Natural killer cell (primary cell): ENCODE data around the gene SLC17A9. TPM values are rescaled to one million over a fixed set of nuclear protein-coding genes. Genes with fewer than 3 reads are reported as not detected.
A peak's percentile ranks its signal among the peaks of the same experiment; 100 is the strongest.

Experiments used
- ATAC-seq, 3 donors: fragments of 150-1000 bp in 2 of 3; fragments of 200-7000 bp in 1 of 3; cut with Tn5 transposase; 1 replicate in 1 of 3; 2 replicates in 2 of 3; pipeline ENCODE4 v1.10.0; 2021; ENCODE audit warnings: mild to moderate bottlenecking in 2 of 3, moderate library complexity in 2 of 3
- DNase-seq, 2 donors: peaks; one replicate each; pipeline versions ENCODE4 v3.0.0 to v3.0.0-alpha.2; 2013 to 2021; ENCODE audit warnings: mixed read lengths in 1 of 2
- H3K27ac ChIP-seq: one replicate; pipeline ENCODE4 v1.5.1; 2013; ENCODE audit warnings: mild to moderate bottlenecking, low read length
- H3K27me3 ChIP-seq: one replicate; pipeline ENCODE4 v1.6.1; 2013; ENCODE audit warnings: low read length; ENCODE audit not compliant: control insufficient read depth, insufficient read depth
- H3K36me3 ChIP-seq: one replicate; pipeline ENCODE4 v1.6.1; 2013; ENCODE audit warnings: low read length; ENCODE audit not compliant: control insufficient read depth, insufficient read depth
- H3K4me1 ChIP-seq: one replicate; pipeline ENCODE4 v1.6.1; 2013; ENCODE audit warnings: low read length; ENCODE audit not compliant: control insufficient read depth, insufficient read depth
- H3K4me3 ChIP-seq: one replicate; pipeline ENCODE4 v1.5.1; 2013; ENCODE audit warnings: low read length
- H3K9me3 ChIP-seq: one replicate; pipeline ENCODE4 v1.6.1; 2013; ENCODE audit warnings: low read length; ENCODE audit not compliant: control insufficient read depth, insufficient read depth
- H3K27ac Mint-ChIP-seq, 2 donors: one replicate each; pipeline ENCODE4 v1.8.0; 2022; ENCODE audit warnings: mild to moderate bottlenecking in 2 of 2, mixed read lengths in 2 of 2, moderate library complexity in 1 of 2
- H3K27me3 Mint-ChIP-seq, 2 donors: one replicate each; pipeline ENCODE4 v1.8.0; 2022; ENCODE audit warnings: low read depth in 2 of 2, mixed read lengths in 2 of 2
- H3K36me3 Mint-ChIP-seq: one replicate; pipeline ENCODE4 v1.8.0; 2022; ENCODE audit warnings: mixed read lengths
- H3K4me1 Mint-ChIP-seq, 2 donors: one replicate each; pipeline ENCODE4 v1.8.0; 2022; ENCODE audit warnings: mixed read lengths in 2 of 2
- H3K4me3 Mint-ChIP-seq: one replicate; pipeline ENCODE4 v1.8.0; 2022; ENCODE audit warnings: mild to moderate bottlenecking, moderate library complexity, mixed read lengths
- H3K9me3 Mint-ChIP-seq, 2 donors: one replicate each; pipeline ENCODE4 v1.8.0; 2022; ENCODE audit warnings: mixed read lengths in 2 of 2
- CTCF ChIP-seq: fragments of 200-600 bp; IDR thresholded peaks from one replicate; pipeline ENCODE4 v1.8.0; 2022; ENCODE audit warnings: antibody characterized with exemption
- WGBS: methylation state at CpG from one replicate; pipeline ENCODE4 v1.1.7; 2013; ENCODE audit warnings: missing lambda C conversion rate; ENCODE audit not compliant: insufficient coverage; 5-methylcytosine and 5-hydroxymethylcytosine counted together
- intact Hi-C: fragments of 100-400 bp; cut with micrococcal nuclease; formaldehyde crosslinking; loops from one replicate; pipeline ENCODE4 v1.14.2; 2022
- total RNA-seq, 4 donors: library from RNA; stranded (reverse); fragments of 120-200 nt in 1 of 4; gene quantifications; one replicate each; pipeline versions ENCODE4 v1.2.3 to v1.2.4, GENCODE V29; 2013 to 2022

Gene SLC17A9
- total RNA-seq, 3 donors from 2014 or later (not counting 1 experiment from before 2014, with no cell fraction given), result 22.3 to 24.0 (median 23.8) TPM

- WGBS, result 51% methylated on average over 8 of the region's 8 CpGs
- no peaks in the 10 kb centered on the region for H3K36me3 Mint-ChIP-seq
Measured at GRCh38 chr20:62914970-62915457, 37.5 kb upstream of the SLC17A9 start.

GRCh38 chr20:62916703-62917476 lies 35.6 kb upstream of the SLC17A9 start:
- Mint-ChIP-seq H3K36me3 (no peaks in the 10 kb centered on the region), H3K4me3 (peak overlapping the region; percentile 45), H3K27ac (peak overlapping the region; percentile 78 to 89), H3K9me3 (no peaks in the 10 kb centered on the region), H3K27me3 (no peaks in the 10 kb centered on the region), H3K4me1 (peaks cover 82 to 85% of the 10 kb centered on the region in 2 donors)
- no peaks in the 10 kb centered on the region for H3K9me3 ChIP-seq
- intact Hi-C loops, result loop anchor here (5.0 kb wide), 1 partner anchor 35 kb away; the partner anchor contains the start of gene SLC17A9
- H3K4me3 ChIP-seq, result no peak overlapping the region
- no peak for TF ChIP-seq CTCF
- peaks cover 13% of the 10 kb centered on the region for H3K36me3 ChIP-seq
- ATAC-seq, result no peak
- peaks cover 59% of the 10 kb centered on the region for H3K4me1 ChIP-seq
- no peak for DNase-seq
- H3K27me3 ChIP-seq, result no peaks in the 10 kb centered on the region
- no peak overlapping the region for H3K27ac ChIP-seq
- 84% methylated on average over 10 of the region's 10 CpGs for WGBS

More at GRCh38 chr20:62914970-62915457, 37.5 kb upstream of the SLC17A9 start:
- Histone ChIP-seq H3K9me3 (no peaks in the 10 kb centered on the region), H3K4me1 (peaks cover 43% of the 10 kb centered on the region), H3K4me3 (no peak overlapping the region), H3K36me3 (peaks cover 32% of the 10 kb centered on the region), H3K27me3 (no peaks in the 10 kb centered on the region), H3K27ac (no peak overlapping the region)
- peak in 2 of 3 donors; percentile 14 to 36 for ATAC-seq
- Mint-ChIP-seq H3K27me3 (no peaks in the 10 kb centered on the region), H3K4me1 (peaks cover 81 to 86% of the 10 kb centered on the region in 2 donors), H3K27ac (peak overlapping the region; percentile 89 to 90), H3K9me3 (no peaks in the 10 kb centered on the region), H3K4me3 (peak overlapping the region; percentile 14)
- intact Hi-C loops, result loop anchor here (5.0 kb wide), 1 partner anchor 37 kb away; the partner anchor contains the start of gene SLC17A9
- peak in 1 of 2 donors; percentile 60 for DNase-seq
- no peak for TF ChIP-seq CTCF

DNA sequence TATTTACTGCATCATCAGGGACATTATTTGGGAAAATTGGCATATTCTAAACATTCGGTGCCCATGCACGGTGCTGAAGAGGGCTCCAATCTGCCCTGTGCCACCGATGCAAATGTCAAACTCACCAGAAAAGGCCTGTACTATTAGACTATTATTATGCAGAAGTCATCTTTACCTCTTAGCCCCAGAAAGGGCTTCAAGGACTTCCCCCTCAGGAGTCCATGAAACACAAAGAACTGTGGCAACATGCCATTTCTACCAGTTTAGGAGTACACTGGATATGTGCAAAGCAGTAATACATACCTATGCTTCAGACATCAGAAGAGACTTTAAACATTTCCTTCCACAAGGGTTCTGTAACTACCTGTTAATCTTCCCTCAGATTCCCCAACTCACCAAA lies 34.8 kb upstream of the SLC17A9 start:
- no peaks in the 10 kb centered on the region for H3K27me3 ChIP-seq
- H3K4me3 ChIP-seq, result no peak overlapping the region
- H3K27me3 Mint-ChIP-seq, result no peaks in the 10 kb centered on the region
- H3K9me3 ChIP-seq, result no peaks in the 10 kb centered on the region
- peaks cover 8% of the 10 kb centered on the region for H3K36me3 ChIP-seq
- H3K4me3 Mint-ChIP-seq, result peak overlapping the region; percentile 89
- peaks cover 67% of the 10 kb centered on the region for H3K4me1 ChIP-seq
- H3K9me3 Mint-ChIP-seq, result no peaks in the 10 kb centered on the region
- TF ChIP-seq CTCF, result no peak
- ATAC-seq (no peak), DNase-seq (no peak)
- H3K4me1 Mint-ChIP-seq, result peaks cover 86 to 94% of the 10 kb centered on the region in 2 donors
- WGBS, result 74% methylated on average over 3 of the region's 3 CpGs
- no peaks in the 10 kb centered on the region for H3K36me3 Mint-ChIP-seq
- no peak overlapping the region for H3K27ac ChIP-seq
- intact Hi-C loops, result loop anchor here (5.0 kb wide), 1 partner anchor 35 kb away; the partner anchor contains the start of gene SLC17A9
- H3K27ac Mint-ChIP-seq, result peak overlapping the region; percentile 78 to 89
